DND-41 (cell line): ENCODE data around the gene DNAAF9.
"Not testable (repeated sequence)": the region's sequence is repeated elsewhere in the genome, so short reads cannot be mapped to it uniquely, and the experiment has no call there.

Source experiments
- ATAC-seq: fragments of 200-7000 bp; cut with Tn5 transposase; 3 replicates; pipeline ENCODE4 v1.9.1; 2021; ENCODE audit warnings: low read depth; ENCODE audit not compliant: insufficient read depth
- DNase-seq: peaks from one replicate; pipeline ENCODE4 v3.0.0-alpha.2; 2020
- H2AFZ ChIP-seq: 2 replicates; pipeline ENCODE4 v1.6.0; 2012; ENCODE audit warnings: low read depth, low read length
- H3K27ac ChIP-seq: 2 replicates; pipeline ENCODE4 v1.5.1; 2012; ENCODE audit warnings: low read length, inconsistent platforms
- H3K27me3 ChIP-seq: fragments of 200-600 bp; sonication (generic); 2 replicates; pipeline ENCODE4 v1.6.0; 2012; ENCODE audit warnings: low read length, mild to moderate bottlenecking, inconsistent platforms; ENCODE audit not compliant: insufficient read depth, poor library complexity
- H3K36me3 ChIP-seq: 2 replicates; pipeline ENCODE4 v1.5.1; 2012; ENCODE audit warnings: low read length, inconsistent platforms; ENCODE audit not compliant: insufficient read depth
- H3K4me1 ChIP-seq: 2 replicates; pipeline ENCODE4 v1.5.1; 2012; ENCODE audit warnings: mild to moderate bottlenecking, low read length; ENCODE audit not compliant: insufficient read depth
- H3K4me2 ChIP-seq: 2 replicates; pipeline ENCODE4 v1.6.0; 2012; ENCODE audit warnings: mild to moderate bottlenecking, moderate library complexity, low read length, inconsistent platforms; ENCODE audit not compliant: insufficient read depth
- H3K4me3 ChIP-seq, 2 experiments: fragments of 200-600 bp in 1 of 2; shearing (Covaris generic) in 1 of 2; 2 replicates each; pipeline ENCODE4 v1.5.1; 2012 to 2016; ENCODE audit warnings: inconsistent platforms in 2 of 2, low read length in 2 of 2, mild to moderate bottlenecking in 2 of 2, low read depth in 1 of 2, moderate library complexity in 1 of 2
- H3K79me2 ChIP-seq: 2 replicates; pipeline ENCODE4 v1.6.0; 2012; ENCODE audit warnings: low read length, inconsistent platforms; ENCODE audit not compliant: insufficient read depth
- H3K9ac ChIP-seq: 2 replicates; pipeline ENCODE4 v1.6.0; 2012; ENCODE audit warnings: low read depth, mild to moderate bottlenecking, inconsistent platforms, low read length, moderate library complexity
- H3K9me3 ChIP-seq: 2 replicates; pipeline ENCODE4 v1.5.1; 2012; ENCODE audit warnings: low read length, moderate library complexity, mild to moderate bottlenecking, inconsistent platforms; ENCODE audit not compliant: insufficient read depth, severe bottlenecking
- H4K20me1 ChIP-seq: 2 replicates; pipeline ENCODE4 v1.6.0; 2012; ENCODE audit warnings: low read length; ENCODE audit not compliant: insufficient read depth
- EZH2 ChIP-seq: IDR thresholded peaks from 3 replicates; pipeline ENCODE4 v1.6.1; 2012; ENCODE audit warnings: borderline replicate concordance, low read depth, mild to moderate bottlenecking, moderate library complexity, low read length, inconsistent platforms; ENCODE audit not compliant: severe bottlenecking
- TF ChIP-seq, protein P1 (sequence below): IDR thresholded peaks from 2 replicates; pipeline ENCODE4 v1.5.1; 2012; ENCODE audit warnings: borderline replicate concordance, low read length, moderate library complexity, mild to moderate bottlenecking; ENCODE audit not compliant: poor library complexity, severe bottlenecking; ENCODE audit errors: extremely low read depth

DNAAF9 gene

DNA sequence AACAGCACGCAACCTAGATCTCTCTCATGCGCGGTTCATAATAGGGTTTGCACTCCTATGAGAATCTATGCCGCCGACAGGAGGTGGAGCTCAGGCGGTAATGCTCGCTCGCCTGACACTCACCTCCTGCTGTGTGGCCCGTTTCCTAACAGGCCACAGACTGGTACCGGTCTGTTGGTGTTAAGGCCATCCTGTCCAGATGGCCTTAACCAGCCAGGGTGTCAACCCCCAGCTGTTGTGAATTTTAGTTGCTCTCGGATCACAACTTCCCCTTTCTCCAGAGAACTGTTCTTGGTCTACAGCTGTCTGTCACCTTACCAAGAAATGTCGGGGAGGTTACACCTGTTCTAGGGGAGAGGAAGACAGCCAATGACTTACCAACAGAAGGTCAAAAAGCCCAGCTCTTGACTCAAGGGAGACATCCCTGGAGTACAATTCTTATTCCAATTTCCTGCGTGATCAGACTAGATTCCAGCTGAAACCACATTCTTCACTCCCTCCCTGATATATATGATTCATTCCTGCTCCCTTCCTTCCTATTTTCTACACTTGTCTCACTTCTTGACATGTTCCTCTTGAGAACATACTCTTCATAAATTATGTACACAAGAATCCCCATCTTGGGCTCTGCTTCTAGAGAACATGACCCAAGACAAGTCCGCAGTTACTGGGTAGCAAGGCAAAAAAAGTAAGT is 23.1 kb upstream of the DNAAF9 start:
- H3K4me1 ChIP-seq: no peaks in the 10 kb centered on the region
- no peaks in the 10 kb centered on the region for H4K20me1 ChIP-seq
- peaks cover 9% of the 10 kb centered on the region for H3K27me3 ChIP-seq
- no peaks in the 10 kb centered on the region for H3K9me3 ChIP-seq
- no peak overlapping the region for H3K4me3 ChIP-seq
- no peak for DNase-seq
- no peak for TF ChIP-seq EZH2
- H2AFZ ChIP-seq: no peak overlapping the region
- no peak for ATAC-seq
- no peak overlapping the region for H3K9ac ChIP-seq
- H3K27ac ChIP-seq: no peak overlapping the region
- H3K36me3 ChIP-seq: no peaks in the 10 kb centered on the region
- H3K4me2 ChIP-seq: no peak overlapping the region
- no peaks in the 10 kb centered on the region for H3K79me2 ChIP-seq

DNA sequence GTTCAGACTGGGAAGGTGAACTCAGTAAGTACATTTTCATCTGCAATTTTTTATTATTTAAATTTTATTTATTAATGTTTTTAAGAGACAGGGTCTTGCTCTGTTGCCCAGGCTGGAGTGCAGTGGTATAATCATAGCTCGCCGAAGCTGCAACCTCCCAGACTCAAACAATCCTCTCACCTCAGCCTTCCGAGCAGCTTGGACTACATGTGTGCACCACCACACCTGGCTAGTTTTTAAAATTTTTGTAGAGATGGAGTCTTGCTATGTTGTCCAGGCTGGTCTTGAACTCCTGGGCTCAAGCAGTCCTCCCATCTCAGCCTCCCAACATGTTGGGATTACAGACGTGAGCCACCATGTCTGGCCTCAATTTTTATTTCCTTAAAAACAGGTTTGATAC is 19.3 kb upstream of the DNAAF9 start:
- H3K27me3 ChIP-seq, H3K79me2 ChIP-seq, H3K4me1 ChIP-seq, H4K20me1 ChIP-seq, H3K9me3 ChIP-seq, H3K36me3 ChIP-seq, H3K4me2 ChIP-seq, H3K9ac ChIP-seq, H2AFZ ChIP-seq, H3K4me3 ChIP-seq, H3K27ac ChIP-seq, DNase-seq, ATAC-seq: not testable (repeated sequence)

DNA sequence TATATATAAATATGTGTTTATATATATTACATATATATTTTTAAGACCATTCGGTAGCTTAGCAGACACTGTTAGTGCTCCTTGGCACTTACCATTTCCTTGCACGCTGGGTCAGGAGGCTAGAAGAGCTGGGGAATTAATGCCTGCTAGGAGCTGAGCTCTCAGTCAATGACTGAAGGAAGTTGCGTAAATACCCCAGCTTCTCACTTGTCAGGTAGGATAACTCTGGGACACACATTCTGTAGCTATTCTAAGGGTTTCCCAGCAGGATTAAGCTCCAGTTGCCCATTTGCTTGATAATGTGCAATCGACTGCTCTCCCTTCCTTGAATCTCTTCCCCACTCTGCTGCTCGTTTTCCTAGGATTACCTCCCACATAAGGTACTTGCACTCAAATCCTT is 15.7 kb upstream of the DNAAF9 start:
- H3K27ac ChIP-seq: no peak overlapping the region

DNA sequence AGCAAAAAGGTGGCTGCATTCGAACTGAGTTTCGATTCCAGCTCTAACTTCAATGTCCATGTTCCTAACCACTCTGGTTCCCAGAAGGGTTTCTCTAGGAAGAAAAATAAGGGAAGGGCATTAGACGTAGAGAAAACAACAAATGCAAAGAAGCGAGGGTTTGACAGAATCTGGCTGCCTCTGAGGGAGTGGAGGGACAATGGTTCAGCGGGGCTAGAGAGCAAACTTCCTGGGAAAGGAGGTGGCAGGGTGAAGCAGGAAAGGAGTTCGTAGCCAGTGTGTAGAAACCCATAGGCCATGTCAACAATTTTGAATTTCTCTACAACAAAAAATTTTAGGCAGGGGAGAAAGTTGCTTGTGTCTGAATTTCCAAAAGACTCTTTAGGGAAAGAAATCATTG is 14.5 kb upstream of the DNAAF9 start:
- no peaks in the 10 kb centered on the region for H3K4me1 ChIP-seq
- DNase-seq (no peak), ATAC-seq (no peak)
- H3K27ac ChIP-seq: no peak overlapping the region
- peaks cover 4% of the 10 kb centered on the region for H3K27me3 ChIP-seq
- TF ChIP-seq EZH2: no peak
- TF ChIP-seq, protein P1, sequence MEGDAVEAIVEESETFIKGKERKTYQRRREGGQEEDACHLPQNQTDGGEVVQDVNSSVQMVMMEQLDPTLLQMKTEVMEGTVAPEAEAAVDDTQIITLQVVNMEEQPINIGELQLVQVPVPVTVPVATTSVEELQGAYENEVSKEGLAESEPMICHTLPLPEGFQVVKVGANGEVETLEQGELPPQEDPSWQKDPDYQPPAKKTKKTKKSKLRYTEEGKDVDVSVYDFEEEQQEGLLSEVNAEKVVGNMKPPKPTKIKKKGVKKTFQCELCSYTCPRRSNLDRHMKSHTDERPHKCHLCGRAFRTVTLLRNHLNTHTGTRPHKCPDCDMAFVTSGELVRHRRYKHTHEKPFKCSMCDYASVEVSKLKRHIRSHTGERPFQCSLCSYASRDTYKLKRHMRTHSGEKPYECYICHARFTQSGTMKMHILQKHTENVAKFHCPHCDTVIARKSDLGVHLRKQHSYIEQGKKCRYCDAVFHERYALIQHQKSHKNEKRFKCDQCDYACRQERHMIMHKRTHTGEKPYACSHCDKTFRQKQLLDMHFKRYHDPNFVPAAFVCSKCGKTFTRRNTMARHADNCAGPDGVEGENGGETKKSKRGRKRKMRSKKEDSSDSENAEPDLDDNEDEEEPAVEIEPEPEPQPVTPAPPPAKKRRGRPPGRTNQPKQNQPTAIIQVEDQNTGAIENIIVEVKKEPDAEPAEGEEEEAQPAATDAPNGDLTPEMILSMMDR: no peak
- H4K20me1 ChIP-seq: no peaks in the 10 kb centered on the region
- H3K9ac ChIP-seq: no peak overlapping the region
- H3K4me3 ChIP-seq: no peak overlapping the region
- H3K4me2 ChIP-seq: no peak overlapping the region
- H2AFZ ChIP-seq: no peak overlapping the region
- H3K36me3 ChIP-seq: no peaks in the 10 kb centered on the region
- no peaks in the 10 kb centered on the region for H3K9me3 ChIP-seq
- no peaks in the 10 kb centered on the region for H3K79me2 ChIP-seq

More for the DNA sequence above, 15.7 kb upstream of the DNAAF9 start:
- DNase-seq (no peak), ATAC-seq (no peak)
- no peaks in the 10 kb centered on the region for H3K79me2 ChIP-seq
- H3K9ac ChIP-seq: no peak overlapping the region
- peaks cover 4% of the 10 kb centered on the region for H3K27me3 ChIP-seq
- H3K9me3 ChIP-seq: no peaks in the 10 kb centered on the region
- H4K20me1 ChIP-seq: no peaks in the 10 kb centered on the region
- no peak overlapping the region for H3K4me2 ChIP-seq
- TF ChIP-seq EZH2: no peak
- TF ChIP-seq, protein P1: no peak
- H2AFZ ChIP-seq: no peak overlapping the region
- H3K36me3 ChIP-seq: no peaks in the 10 kb centered on the region
- no peak overlapping the region for H3K4me3 ChIP-seq
- no peaks in the 10 kb centered on the region for H3K4me1 ChIP-seq
